Measurements from ENCODE around the gene TESPA1. TPM values are rescaled to one million over a fixed set of nuclear protein-coding genes. Genes with fewer than 3 reads are reported as not detected.

TESPA1 gene
- total and polyA plus RNA-seq, 4 donors: 0.73 to 3.1 (median 1.7) TPM

DNA sequence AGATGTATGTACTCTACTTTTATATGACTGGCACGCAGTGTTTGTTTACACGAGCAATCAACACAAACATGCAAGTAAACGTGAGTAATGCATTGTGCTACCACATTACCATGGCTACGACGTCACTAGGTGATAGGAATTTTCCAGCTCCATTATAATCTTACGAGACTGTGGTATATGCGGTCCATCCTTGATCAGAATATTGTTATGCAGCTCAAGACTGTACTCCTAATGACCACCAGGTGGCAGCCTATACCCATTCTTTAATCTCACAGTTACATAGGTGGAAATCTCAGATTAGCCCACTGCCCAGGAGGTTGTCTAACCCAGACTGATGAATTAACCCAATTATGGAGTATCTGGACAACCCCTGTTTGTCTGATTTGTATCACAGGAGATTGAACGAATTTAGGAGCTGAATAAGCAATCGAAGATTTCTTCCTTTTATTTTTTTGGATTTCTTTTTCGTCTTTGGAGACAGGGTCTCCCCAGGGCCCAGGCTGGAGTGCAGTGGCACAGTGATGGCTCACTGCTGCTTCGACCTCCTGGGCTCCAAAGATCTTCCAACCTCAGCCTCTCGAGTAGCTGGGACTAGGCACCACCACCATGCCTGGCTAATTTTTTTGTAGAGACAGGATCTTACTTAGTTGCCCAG is 8.7 kb upstream of the TESPA1 start:
- no peaks in the 10 kb centered on the region for H3K9me3 ChIP-seq (ENCODE audit: control insufficient read depth in 4 of 4, insufficient read depth in 3 of 4, low read length in 3 of 4)
- H3K9ac ChIP-seq (ENCODE audit: insufficient read depth in 1 of 2, low read length in 2 of 2): no peak overlapping the region
- no peaks in the 10 kb centered on the region for H3K36me3 ChIP-seq (ENCODE audit: control insufficient read depth in 4 of 4, insufficient read depth in 4 of 4, low read length in 4 of 4)
- peaks cover 0 to 8% (median 0%) of the 10 kb centered on the region in 5 donors for H3K4me1 ChIP-seq (ENCODE audit: control insufficient read depth in 5 of 5, insufficient read depth in 5 of 5, low read length in 5 of 5)
- H3K27ac ChIP-seq (ENCODE audit: low read depth in 1 of 2, low read length in 1 of 2): no peak overlapping the region
- no peaks in the 10 kb centered on the region for H3K27me3 ChIP-seq (ENCODE audit: control insufficient read depth in 3 of 3, insufficient read depth in 3 of 3, low read length in 2 of 3)
- WGBS, 2 donors: 25 to 33% methylated on average over 12 of the region's 12 CpGs
- TF ChIP-seq, protein P1, sequence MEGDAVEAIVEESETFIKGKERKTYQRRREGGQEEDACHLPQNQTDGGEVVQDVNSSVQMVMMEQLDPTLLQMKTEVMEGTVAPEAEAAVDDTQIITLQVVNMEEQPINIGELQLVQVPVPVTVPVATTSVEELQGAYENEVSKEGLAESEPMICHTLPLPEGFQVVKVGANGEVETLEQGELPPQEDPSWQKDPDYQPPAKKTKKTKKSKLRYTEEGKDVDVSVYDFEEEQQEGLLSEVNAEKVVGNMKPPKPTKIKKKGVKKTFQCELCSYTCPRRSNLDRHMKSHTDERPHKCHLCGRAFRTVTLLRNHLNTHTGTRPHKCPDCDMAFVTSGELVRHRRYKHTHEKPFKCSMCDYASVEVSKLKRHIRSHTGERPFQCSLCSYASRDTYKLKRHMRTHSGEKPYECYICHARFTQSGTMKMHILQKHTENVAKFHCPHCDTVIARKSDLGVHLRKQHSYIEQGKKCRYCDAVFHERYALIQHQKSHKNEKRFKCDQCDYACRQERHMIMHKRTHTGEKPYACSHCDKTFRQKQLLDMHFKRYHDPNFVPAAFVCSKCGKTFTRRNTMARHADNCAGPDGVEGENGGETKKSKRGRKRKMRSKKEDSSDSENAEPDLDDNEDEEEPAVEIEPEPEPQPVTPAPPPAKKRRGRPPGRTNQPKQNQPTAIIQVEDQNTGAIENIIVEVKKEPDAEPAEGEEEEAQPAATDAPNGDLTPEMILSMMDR (IDR thresholded peaks at IDR 0.05; ENCODE audit: control extremely low read depth, extremely low read depth): peak; percentile 77
- no peak overlapping the region for H3K4me3 ChIP-seq
- DNase-seq (peak; percentile 47 to 79 (median 70)), ATAC-seq (ENCODE audit: insufficient read depth, low FRiP score) (peak; percentile 79)

GRCh38 chr12:54991991-54992375 is 7.4 kb upstream of the TESPA1 start:
- TF ChIP-seq, protein P1 (IDR thresholded peaks at IDR 0.05; ENCODE audit: control extremely low read depth, extremely low read depth): no peak
- no peak for ATAC-seq (ENCODE audit: insufficient read depth, low FRiP score)
- no peaks in the 10 kb centered on the region for H3K27me3 ChIP-seq (ENCODE audit: control insufficient read depth in 3 of 3, insufficient read depth in 3 of 3, low read length in 2 of 3)
- no peak for DNase-seq
- H3K36me3 ChIP-seq (ENCODE audit: control insufficient read depth in 4 of 4, insufficient read depth in 4 of 4, low read length in 4 of 4): no peaks in the 10 kb centered on the region
- 45 to 77% methylated on average over 5 of the region's 5 CpGs for WGBS, 2 donors
- H3K9ac ChIP-seq (ENCODE audit: insufficient read depth in 1 of 2, low read length in 2 of 2): no peak overlapping the region
- H3K4me3 ChIP-seq: no peak overlapping the region
- H3K27ac ChIP-seq (ENCODE audit: low read depth in 1 of 2, low read length in 1 of 2): no peak overlapping the region
- peaks cover 0 to 8% (median 0%) of the 10 kb centered on the region in 5 donors for H3K4me1 ChIP-seq (ENCODE audit: control insufficient read depth in 5 of 5, insufficient read depth in 5 of 5, low read length in 5 of 5)
- H3K9me3 ChIP-seq (ENCODE audit: control insufficient read depth in 4 of 4, insufficient read depth in 3 of 4, low read length in 3 of 4): no peaks in the 10 kb centered on the region

DNA sequence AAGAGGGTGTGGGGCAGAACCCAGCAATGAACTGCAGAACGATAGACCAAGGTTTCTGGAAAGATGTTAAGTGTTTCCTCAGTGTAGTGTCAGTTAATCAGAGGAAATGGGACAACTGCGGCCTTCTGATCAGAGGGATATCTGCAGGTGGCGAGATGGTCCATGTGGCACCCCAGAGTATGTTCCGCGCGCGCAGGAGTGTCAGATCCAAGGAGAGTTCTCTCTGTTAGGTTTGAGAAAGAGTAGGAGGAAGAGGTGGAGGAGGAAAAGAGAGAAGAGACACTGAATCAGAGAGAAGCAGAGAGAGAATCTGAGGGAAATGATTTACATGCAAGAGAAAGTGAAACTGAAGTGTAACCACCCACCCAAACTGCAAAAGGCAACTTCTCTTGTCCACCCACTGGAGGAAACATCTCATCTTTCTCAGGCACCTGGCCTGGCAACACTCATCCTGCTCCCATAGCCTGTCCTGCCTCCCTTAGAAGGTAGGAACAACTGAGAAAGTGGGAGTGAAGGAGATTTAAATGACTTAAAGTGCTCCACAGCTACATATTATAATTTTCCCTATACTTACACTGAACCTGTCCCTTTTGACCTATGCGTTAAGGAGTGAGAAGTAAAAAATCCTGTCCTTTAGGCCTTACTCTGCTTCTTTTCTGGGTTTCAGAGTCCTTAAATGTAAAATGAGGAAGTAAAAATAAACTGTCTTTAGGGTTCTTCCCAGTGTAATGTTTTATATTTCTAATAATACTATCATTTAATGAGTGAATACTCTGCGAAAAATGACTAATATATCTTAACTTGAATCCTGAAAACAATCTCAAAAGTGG is 6.8 kb upstream of the TESPA1 start:
- WGBS, 2 donors: 76 to 79% methylated on average over 9 of the region's 9 CpGs
- no peak overlapping the region for H3K9ac ChIP-seq (ENCODE audit: insufficient read depth in 1 of 2, low read length in 2 of 2)
- H3K4me3 ChIP-seq: no peak overlapping the region
- H3K4me1 ChIP-seq (ENCODE audit: control insufficient read depth in 5 of 5, insufficient read depth in 5 of 5, low read length in 5 of 5): peaks cover 0 to 8% (median 0%) of the 10 kb centered on the region in 5 donors
- TF ChIP-seq, protein P1 (IDR thresholded peaks at IDR 0.05; ENCODE audit: control extremely low read depth, extremely low read depth): no peak
- H3K27me3 ChIP-seq (ENCODE audit: control insufficient read depth in 3 of 3, insufficient read depth in 3 of 3, low read length in 2 of 3): no peaks in the 10 kb centered on the region
- ATAC-seq (ENCODE audit: insufficient read depth, low FRiP score): no peak
- H3K36me3 ChIP-seq (ENCODE audit: control insufficient read depth in 4 of 4, insufficient read depth in 4 of 4, low read length in 4 of 4): no peaks in the 10 kb centered on the region
- DNase-seq: no peak
- H3K27ac ChIP-seq (ENCODE audit: low read depth in 1 of 2, low read length in 1 of 2): no peak overlapping the region
- no peaks in the 10 kb centered on the region for H3K9me3 ChIP-seq (ENCODE audit: control insufficient read depth in 4 of 4, insufficient read depth in 3 of 4, low read length in 3 of 4)
